Immature natural killer cell (primary cell): ENCODE results near the gene WDR4. TPM values are rescaled to one million over a fixed set of nuclear protein-coding genes. Genes with fewer than 3 reads are reported as not detected.
"Not testable (repeated sequence)": the region's sequence is repeated elsewhere in the genome, so short reads cannot be mapped to it uniquely, and the experiment has no call there.

Experiments
- DNase-seq, 3 donors: peaks; one replicate each; pipeline ENCODE4 v3.0.0; 2022; ENCODE audit warnings: mixed read lengths in 1 of 3
- H3K27ac Mint-ChIP-seq, 6 donors: one replicate each; pipeline ENCODE4 v1.8.0; 2020; ENCODE audit warnings: mixed read lengths in 6 of 6, mild to moderate bottlenecking in 5 of 6, inconsistent platforms in 4 of 6, moderate library complexity in 3 of 6
- H3K27me3 Mint-ChIP-seq, 3 donors: one replicate each; pipeline ENCODE4 v1.8.0; 2020 to 2021; ENCODE audit warnings: low read depth in 3 of 3, mild to moderate bottlenecking in 3 of 3, mixed read lengths in 3 of 3, moderate library complexity in 3 of 3, inconsistent platforms in 1 of 3
- H3K36me3 Mint-ChIP-seq, 3 donors: one replicate each; pipeline ENCODE4 v1.8.0; 2020; ENCODE audit warnings: mixed read lengths in 3 of 3, inconsistent platforms in 2 of 3, mild to moderate bottlenecking in 2 of 3
- H3K4me1 Mint-ChIP-seq, 2 donors: one replicate each; pipeline ENCODE4 v1.8.0; 2020; ENCODE audit warnings: inconsistent platforms in 2 of 2, mild to moderate bottlenecking in 2 of 2, mixed read lengths in 2 of 2, moderate library complexity in 1 of 2
- H3K4me3 Mint-ChIP-seq, 5 donors: one replicate each; pipeline ENCODE4 v1.8.0; 2020; ENCODE audit warnings: mild to moderate bottlenecking in 5 of 5, mixed read lengths in 5 of 5, inconsistent platforms in 3 of 5, moderate library complexity in 3 of 5
- H3K9me3 Mint-ChIP-seq, 6 donors: one replicate each; pipeline ENCODE4 v1.8.0; 2020; ENCODE audit warnings: mild to moderate bottlenecking in 6 of 6, mixed read lengths in 6 of 6, inconsistent platforms in 4 of 6, moderate library complexity in 3 of 6
- polyA plus RNA-seq, 3 donors: library from polyadenylated mRNA; unstranded; fragments of 300-500 nt; fragmentation: Illumina TruSeq; gene quantifications; one replicate each; pipeline ENCODE4 v1.2.3, GENCODE V29; 2021

Gene WDR4
- polyA plus RNA-seq, 3 donors from 2014 or later, result 4.2 to 17.5 (median 5.1) TPM

GRCh38 chr21:42847051-42847707 lies 32.2 kb downstream of the WDR4 start:
- no peak for DNase-seq

GRCh38 chr21:42846221-42846620 lies 33.1 kb downstream of the WDR4 start:
- Mint-ChIP-seq H3K4me1 (peaks cover 4% of the 10 kb centered on the region in 2 donors), H3K9me3 (no peaks in the 10 kb centered on the region), H3K27me3 (peaks cover 0 to 3% (median 2%) of the 10 kb centered on the region in 3 donors), H3K27ac (no peak overlapping the region), H3K4me3 (no peak overlapping the region), H3K36me3 (peaks cover 23 to 30% (median 28%) of the 10 kb centered on the region in 3 donors)
- DNase-seq, result no peak

More at GRCh38 chr21:42847051-42847707, 32.2 kb downstream of the WDR4 start:
- Mint-ChIP-seq H3K4me3 (no peak overlapping the region), H3K9me3 (no peaks in the 10 kb centered on the region), H3K4me1 (peaks cover 4% of the 10 kb centered on the region in 2 donors), H3K27ac (no peak overlapping the region), H3K27me3 (peaks cover 0 to 3% (median 2%) of the 10 kb centered on the region in 3 donors), H3K36me3 (peaks cover 23 to 31% (median 30%) of the 10 kb centered on the region in 3 donors)

GRCh38 chr21:42845296-42845965 lies 33.9 kb downstream of the WDR4 start:
- no peak overlapping the region for H3K27ac Mint-ChIP-seq
- DNase-seq, result no peak
- peaks cover 2 to 4% of the 10 kb centered on the region in 2 donors for H3K4me1 Mint-ChIP-seq
- peaks cover 0 to 3% (median 2%) of the 10 kb centered on the region in 3 donors for H3K27me3 Mint-ChIP-seq
- H3K4me3 Mint-ChIP-seq, result no peak overlapping the region
- peaks cover 23 to 30% (median 28%) of the 10 kb centered on the region in 3 donors for H3K36me3 Mint-ChIP-seq
- H3K9me3 Mint-ChIP-seq, result no peaks in the 10 kb centered on the region

- Mint-ChIP-seq H3K4me3 (no peak overlapping the region), H3K27ac (no peak overlapping the region), H3K9me3 (no peaks in the 10 kb centered on the region), H3K4me1 (peaks cover 2 to 4% of the 10 kb centered on the region in 2 donors), H3K27me3 (peaks cover 0 to 3% (median 2%) of the 10 kb centered on the region in 3 donors), H3K36me3 (peaks cover 23 to 28% (median 28%) of the 10 kb centered on the region in 3 donors)
- no peak for DNase-seq
These were observed 34.8 kb downstream of the WDR4 start for GRCh38 chr21:42844411-42845113.

DNA sequence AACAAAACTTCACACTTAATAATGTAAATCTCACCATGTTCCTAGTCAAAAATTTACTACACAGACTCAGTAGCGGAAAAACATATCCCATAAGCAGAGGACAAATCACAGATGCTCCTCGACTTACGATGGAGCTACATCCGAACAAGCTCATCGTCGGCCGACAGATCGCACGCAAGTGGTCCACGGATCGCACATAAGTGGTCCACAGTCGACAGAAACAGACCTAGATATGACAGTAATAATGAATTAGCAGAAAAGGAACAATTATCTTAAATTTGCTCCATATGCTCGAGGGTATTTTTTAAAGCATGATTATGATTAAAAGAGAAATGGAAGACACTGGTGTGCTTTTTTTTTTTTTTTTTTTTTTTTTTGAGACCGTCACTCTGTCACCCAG lies 36.3 kb downstream of the WDR4 start:
- H3K27me3 Mint-ChIP-seq, result peaks cover 0 to 2% (median 0%) of the 10 kb centered on the region in 3 donors
- peaks cover 0 to 4% of the 10 kb centered on the region in 2 donors for H3K4me1 Mint-ChIP-seq
- H3K4me3 Mint-ChIP-seq, result no peak overlapping the region
- no peak for DNase-seq
- no peaks in the 10 kb centered on the region for H3K9me3 Mint-ChIP-seq
- H3K27ac Mint-ChIP-seq, result no peak overlapping the region
- peaks cover 16 to 25% (median 21%) of the 10 kb centered on the region in 3 donors for H3K36me3 Mint-ChIP-seq

DNA sequence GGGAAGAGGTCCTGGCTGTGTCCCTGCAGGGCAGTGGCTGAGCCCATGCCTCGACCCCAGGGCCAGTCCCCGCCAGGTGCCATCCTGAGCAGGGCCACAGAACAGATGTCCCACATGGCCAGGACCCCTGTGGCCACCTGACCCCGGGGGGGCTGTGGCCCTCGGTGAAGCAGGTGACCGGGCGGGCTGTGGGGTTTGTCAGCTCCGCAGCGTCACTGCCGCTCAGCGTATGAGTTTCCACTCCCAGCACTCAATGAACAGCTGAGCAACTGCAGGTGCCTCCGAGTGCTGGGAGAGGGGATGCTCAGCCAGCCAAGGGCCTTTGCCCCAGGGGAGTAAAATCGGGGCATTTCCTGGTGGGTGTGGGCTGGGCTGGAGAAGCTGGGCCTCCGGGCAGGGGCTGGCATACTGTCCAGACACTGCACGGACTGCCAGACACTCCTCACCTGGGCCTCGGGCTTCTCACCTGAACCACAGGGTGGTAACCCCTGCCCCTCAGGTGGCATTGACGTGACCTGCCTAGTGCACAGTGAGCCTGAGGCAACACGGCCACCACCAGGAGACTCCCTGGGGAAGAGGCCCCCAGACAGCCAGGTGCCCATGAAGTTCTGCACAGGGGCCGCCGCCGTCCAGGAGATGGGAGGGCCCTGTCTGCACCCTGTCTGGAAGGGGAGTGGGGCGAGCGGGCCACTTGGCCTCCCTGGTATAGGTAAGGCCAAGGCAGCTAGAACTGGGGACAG lies 37.3 kb downstream of the WDR4 start:
- not testable (repeated sequence) for DNase-seq, H3K27ac Mint-ChIP-seq, H3K27me3 Mint-ChIP-seq, H3K9me3 Mint-ChIP-seq, H3K4me1 Mint-ChIP-seq, H3K4me3 Mint-ChIP-seq
- H3K36me3 Mint-ChIP-seq, result peaks cover 16 to 21% (median 20%) of the 10 kb centered on the region in 3 donors

GRCh38 chr21:42841156-42841915 lies 38.0 kb downstream of the WDR4 start:
- Mint-ChIP-seq H3K9me3 (no peaks in the 10 kb centered on the region), H3K4me1 (peaks cover 0 to 4% of the 10 kb centered on the region in 2 donors), H3K36me3 (peaks cover 14 to 17% (median 16%) of the 10 kb centered on the region in 3 donors), H3K4me3 (no peak overlapping the region), H3K27ac (no peak overlapping the region), H3K27me3 (peaks cover 0 to 2% (median 2%) of the 10 kb centered on the region in 3 donors)
- no peak for DNase-seq

DNA sequence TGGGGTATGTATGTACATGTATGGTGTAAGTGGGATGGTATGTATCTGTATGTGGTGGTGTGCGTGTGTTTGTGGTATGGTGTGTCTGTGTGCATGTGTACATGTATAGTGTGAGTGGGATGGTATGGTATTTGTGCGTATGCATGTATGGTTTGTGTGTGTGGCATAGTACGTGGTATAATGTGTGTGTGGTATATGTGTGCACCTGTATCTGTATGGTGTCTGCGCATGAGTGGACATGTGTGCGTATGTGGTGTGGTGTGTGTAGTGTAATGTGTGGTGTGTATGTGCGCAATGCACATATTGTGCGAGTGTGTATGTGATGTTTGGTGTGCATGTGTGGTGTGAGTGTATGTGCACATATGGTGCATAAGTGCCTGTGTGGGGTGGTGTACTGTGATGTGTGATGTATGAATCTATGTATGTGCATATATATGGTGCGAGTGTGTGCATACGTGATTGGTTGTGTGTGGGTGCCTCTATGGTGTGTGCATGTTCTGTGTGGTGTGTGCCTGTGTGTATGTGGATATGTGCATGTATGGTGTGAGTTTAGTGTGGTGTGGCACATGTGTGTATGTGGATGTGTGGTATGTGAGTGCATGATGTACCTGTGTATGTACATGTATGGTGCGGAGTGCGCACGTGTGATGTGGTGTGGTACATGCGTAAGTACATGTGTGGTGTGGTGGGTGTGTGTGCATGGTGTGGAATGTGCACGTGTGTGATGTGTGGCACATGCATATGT lies 38.8 kb downstream of the WDR4 start:
- no peak overlapping the region for H3K27ac Mint-ChIP-seq
- peaks cover 0 to 4% of the 10 kb centered on the region in 2 donors for H3K4me1 Mint-ChIP-seq
- H3K4me3 Mint-ChIP-seq, result no peak overlapping the region
- H3K27me3 Mint-ChIP-seq, result peaks cover 0 to 2% (median 2%) of the 10 kb centered on the region in 3 donors
- DNase-seq, result no peak
- peaks cover 10 to 16% (median 13%) of the 10 kb centered on the region in 3 donors for H3K36me3 Mint-ChIP-seq
- no peaks in the 10 kb centered on the region for H3K9me3 Mint-ChIP-seq

- Mint-ChIP-seq H3K4me1 (peaks cover 0 to 4% of the 10 kb centered on the region in 2 donors), H3K36me3 (peaks cover 3 to 10% (median 10%) of the 10 kb centered on the region in 3 donors), H3K27me3 (peaks cover 0 to 2% (median under 1%) of the 10 kb centered on the region in 3 donors), H3K4me3 (no peak overlapping the region), H3K9me3 (no peaks in the 10 kb centered on the region), H3K27ac (no peak overlapping the region)
- DNase-seq, result no peak
These were observed 39.8 kb downstream of the WDR4 start for GRCh38 chr21:42839271-42840231.

GRCh38 chr21:42838212-42838690 lies 41.1 kb downstream of the WDR4 start:
- not testable (repeated sequence) for H3K27ac Mint-ChIP-seq

GRCh38 chr21:42837421-42838211 lies 41.7 kb downstream of the WDR4 start:
- peaks cover 10% of the 10 kb centered on the region in 2 donors for H3K4me1 Mint-ChIP-seq
- H3K9me3 Mint-ChIP-seq, result no peaks in the 10 kb centered on the region
- H3K27ac Mint-ChIP-seq, result no peak overlapping the region
- H3K27me3 Mint-ChIP-seq, result peaks cover 0 to 9% (median 8%) of the 10 kb centered on the region in 3 donors
- no peak overlapping the region for H3K4me3 Mint-ChIP-seq
- DNase-seq, result no peak
- H3K36me3 Mint-ChIP-seq, result peaks cover 0 to 3% (median 0%) of the 10 kb centered on the region in 3 donors

More at GRCh38 chr21:42838212-42838690, 41.1 kb downstream of the WDR4 start:
- not testable (repeated sequence) for H3K4me3 Mint-ChIP-seq, H3K4me1 Mint-ChIP-seq, H3K36me3 Mint-ChIP-seq, H3K9me3 Mint-ChIP-seq, DNase-seq, H3K27me3 Mint-ChIP-seq
